Gastroesophageal sphincter (tissue), 4 donors: Measurements from ENCODE around the gene CCND1. TPM values are rescaled to one million over a fixed set of nuclear protein-coding genes. Genes with fewer than 3 reads are reported as not detected.
"Not testable (repeated sequence)": the region's sequence is repeated elsewhere in the genome, so short reads cannot be mapped to it uniquely, and the experiment has no call there.

Source experiments
- ATAC-seq: fragments of 150-250 bp; one replicate; pipeline ENCODE4 v1.9.1; 2016; ENCODE audit warnings: mild to moderate bottlenecking, moderate library complexity
- H3K27ac ChIP-seq, 4 donors: fragments of 200-600 bp; sonication (generic) in 3 of 4; 1 replicate in 3 of 4; 2 replicates in 1 of 4; pipeline ENCODE4 v1.5.1; 2016 to 2019
- H3K27me3 ChIP-seq: fragments of 200-600 bp; sonication (generic); one replicate; pipeline ENCODE4 v1.5.1; 2019
- H3K36me3 ChIP-seq, 2 donors: fragments of 200-600 bp; sonication (generic); one replicate each; pipeline ENCODE4 v1.5.1; 2019; ENCODE audit warnings: control low read depth in 1 of 2
- H3K4me1 ChIP-seq, 3 donors: fragments of 200-600 bp; sonication (generic); 1 replicate in 2 of 3; 2 replicates in 1 of 3; pipeline ENCODE4 v1.5.1; 2016 to 2019; ENCODE audit warnings: control low read depth in 2 of 3
- H3K4me3 ChIP-seq, 2 donors: fragments of 200-600 bp; sonication (generic); one replicate each; pipeline ENCODE4 v1.5.1; 2019; ENCODE audit warnings: mild to moderate bottlenecking in 1 of 2, moderate library complexity in 1 of 2
- H3K9me3 ChIP-seq, 3 donors: fragments of 200-600 bp; sonication (generic); one replicate each; pipeline ENCODE4 v1.5.1; 2017 to 2019; ENCODE audit warnings: control low read depth in 2 of 3
- EP300 ChIP-seq: sonication (generic); formaldehyde crosslinking; IDR thresholded peaks from one replicate; pipeline ENCODE4 v1.6.1; 2017; ENCODE audit warnings: antibody characterized with exemption, mild to moderate bottlenecking
- POLR2A ChIP-seq, 2 donors: fragments of 450-650 bp; IDR thresholded peaks; one replicate each; pipeline ENCODE4 v1.6.1; 2017; ENCODE audit warnings: antibody characterized with exemption in 2 of 2, mild to moderate bottlenecking in 2 of 2, moderate library complexity in 1 of 2
- POLR2AphosphoS5 ChIP-seq: sonication (generic); formaldehyde crosslinking; IDR thresholded peaks from one replicate; pipeline ENCODE4 v1.6.1; 2017; ENCODE audit warnings: antibody characterized with exemption
- WGBS, 2 donors: methylation state at CpG; one replicate each; pipeline ENCODE4 v1.1.5; 2018; ENCODE audit warnings: low coverage in 1 of 2; 5-methylcytosine and 5-hydroxymethylcytosine counted together
- total RNA-seq, 4 donors: library from RNA; depleted of rRNA; stranded (reverse); fragments of >200 nt; gene quantifications; one replicate each; pipeline ENCODE4 v1.1.0, GENCODE V29; 2016
- TF ChIP-seq, protein P1 (sequence below), 4 experiments: fragments of 200-600 bp in 2 of 4; fragments of 450-650 bp in 2 of 4; sonication (generic) in 1 of 4; IDR thresholded peaks; one replicate each; pipeline ENCODE4 v1.5.1; 2017 to 2019; ENCODE audit warnings: antibody characterized with exemption in 4 of 4, mild to moderate bottlenecking in 2 of 4, moderate library complexity in 2 of 4

Gene CCND1
- total RNA-seq, 4 donors from 2014 or later = 24.1 to 110 (median 51.9) TPM

GRCh38 chr11:69682681-69683326 is 41.8 kb downstream of the CCND1 start:
- Histone ChIP-seq H3K4me1 (peaks cover 0 to 9% (median 3%) of the 10 kb centered on the region in 3 donors), H3K4me3 (no peak overlapping the region), H3K9me3 (peaks cover 0 to 4% (median 0%) of the 10 kb centered on the region in 3 donors), H3K36me3 (no peaks in the 10 kb centered on the region), H3K27ac (no peak overlapping the region), H3K27me3 (peaks cover 25% of the 10 kb centered on the region)
- no peak for ATAC-seq
- 86 to 90% methylated on average over 3 of the region's 7 CpGs for WGBS, 2 donors
- TF ChIP-seq, protein P1, sequence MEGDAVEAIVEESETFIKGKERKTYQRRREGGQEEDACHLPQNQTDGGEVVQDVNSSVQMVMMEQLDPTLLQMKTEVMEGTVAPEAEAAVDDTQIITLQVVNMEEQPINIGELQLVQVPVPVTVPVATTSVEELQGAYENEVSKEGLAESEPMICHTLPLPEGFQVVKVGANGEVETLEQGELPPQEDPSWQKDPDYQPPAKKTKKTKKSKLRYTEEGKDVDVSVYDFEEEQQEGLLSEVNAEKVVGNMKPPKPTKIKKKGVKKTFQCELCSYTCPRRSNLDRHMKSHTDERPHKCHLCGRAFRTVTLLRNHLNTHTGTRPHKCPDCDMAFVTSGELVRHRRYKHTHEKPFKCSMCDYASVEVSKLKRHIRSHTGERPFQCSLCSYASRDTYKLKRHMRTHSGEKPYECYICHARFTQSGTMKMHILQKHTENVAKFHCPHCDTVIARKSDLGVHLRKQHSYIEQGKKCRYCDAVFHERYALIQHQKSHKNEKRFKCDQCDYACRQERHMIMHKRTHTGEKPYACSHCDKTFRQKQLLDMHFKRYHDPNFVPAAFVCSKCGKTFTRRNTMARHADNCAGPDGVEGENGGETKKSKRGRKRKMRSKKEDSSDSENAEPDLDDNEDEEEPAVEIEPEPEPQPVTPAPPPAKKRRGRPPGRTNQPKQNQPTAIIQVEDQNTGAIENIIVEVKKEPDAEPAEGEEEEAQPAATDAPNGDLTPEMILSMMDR (IDR thresholded peaks at IDR 0.05) = no peak
- TF ChIP-seq EP300 (no peak), POLR2A (IDR thresholded peaks at IDR 0.05) (no peak), POLR2AphosphoS5 (no peak)

GRCh38 chr11:69683764-69684333 is 42.9 kb downstream of the CCND1 start:
- H3K36me3 ChIP-seq = no peaks in the 10 kb centered on the region
- 20 to 40% methylated on average over 1 of the region's 9 CpGs for WGBS, 2 donors
- H3K4me3 ChIP-seq = no peak overlapping the region
- TF ChIP-seq POLR2AphosphoS5 (no peak), EP300 (no peak)
- peaks cover 0 to 9% (median 3%) of the 10 kb centered on the region in 3 donors for H3K4me1 ChIP-seq
- no peak for ATAC-seq
- peaks cover 0 to 4% (median 0%) of the 10 kb centered on the region in 3 donors for H3K9me3 ChIP-seq
- peaks cover 25% of the 10 kb centered on the region for H3K27me3 ChIP-seq
- no peak overlapping the region for H3K27ac ChIP-seq

- 68 to 70% methylated on average over 6 of the region's 11 CpGs for WGBS, 2 donors
- Histone ChIP-seq H3K27me3 (peaks cover 25% of the 10 kb centered on the region), H3K4me1 (peaks cover 0 to 9% (median 3%) of the 10 kb centered on the region in 3 donors), H3K9me3 (peaks cover 0 to 4% (median 0%) of the 10 kb centered on the region in 3 donors), H3K4me3 (no peak overlapping the region), H3K36me3 (no peaks in the 10 kb centered on the region), H3K27ac (no peak overlapping the region)
- TF ChIP-seq EP300 (no peak), POLR2AphosphoS5 (no peak), POLR2A (IDR thresholded peaks at IDR 0.05) (no peak)
- TF ChIP-seq, protein P1 (IDR thresholded peaks at IDR 0.05) = no peak
- no peak for ATAC-seq
Measured at GRCh38 chr11:69684651-69685050, 43.7 kb downstream of the CCND1 start.

- H3K4me1 ChIP-seq = peaks cover 0 to 9% (median 3%) of the 10 kb centered on the region in 3 donors
- H3K36me3 ChIP-seq = no peaks in the 10 kb centered on the region
- no peak overlapping the region for H3K4me3 ChIP-seq
- WGBS, 2 donors = 51 to 68% methylated on average over 3 to 8 of the region's 8 CpGs
- H3K27ac ChIP-seq = no peak overlapping the region
- ATAC-seq = no peak
- peaks cover 0 to 4% (median 0%) of the 10 kb centered on the region in 3 donors for H3K9me3 ChIP-seq
- TF ChIP-seq POLR2A (IDR thresholded peaks at IDR 0.05) (no peak), POLR2AphosphoS5 (no peak), EP300 (no peak)
- H3K27me3 ChIP-seq = peaks cover 29% of the 10 kb centered on the region
Measured at GRCh38 chr11:69685348-69685747, 44.4 kb downstream of the CCND1 start.

DNA sequence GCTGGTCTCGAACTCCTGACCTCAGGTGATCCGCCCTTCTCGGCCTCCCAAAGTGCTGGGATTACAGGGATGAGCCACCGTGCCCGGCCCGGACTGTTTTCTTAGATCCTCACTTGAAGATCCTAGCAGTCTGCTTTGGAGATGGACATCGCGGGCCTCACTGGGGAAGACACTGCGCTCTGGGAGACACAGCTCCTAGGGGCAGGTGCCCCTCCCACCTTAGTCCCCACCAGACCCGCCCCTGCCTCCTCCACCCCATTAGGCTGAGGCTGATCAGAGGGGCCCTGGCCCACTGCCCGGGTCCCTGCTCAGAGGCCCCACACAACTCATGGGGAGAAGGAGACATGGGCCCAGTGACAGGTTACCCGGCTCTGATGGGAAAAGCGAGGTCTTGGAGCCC is 45.5 kb downstream of the CCND1 start:
- H3K4me1 ChIP-seq = peaks cover 0 to 9% (median 3%) of the 10 kb centered on the region in 3 donors
- WGBS, 2 donors = 80% methylated on average over 6 of the region's 13 CpGs; no CpG with 5 or more reads in 1 of the 2 donors
- peaks cover 38% of the 10 kb centered on the region for H3K27me3 ChIP-seq
- no peaks in the 10 kb centered on the region for H3K36me3 ChIP-seq
- peaks cover 0 to 6% (median 0%) of the 10 kb centered on the region in 3 donors for H3K9me3 ChIP-seq
- no peak for TF ChIP-seq POLR2AphosphoS5
- no peak for TF ChIP-seq POLR2A (IDR thresholded peaks at IDR 0.05)
- TF ChIP-seq, protein P1 (IDR thresholded peaks at IDR 0.05) = no peak
- no peak for TF ChIP-seq EP300
- no peak overlapping the region for H3K4me3 ChIP-seq
- ATAC-seq = no peak
- H3K27ac ChIP-seq = no peak overlapping the region

- Histone ChIP-seq H3K36me3 (no peaks in the 10 kb centered on the region), H3K9me3 (peaks cover 0 to 10% (median 0%) of the 10 kb centered on the region in 3 donors), H3K27me3 (peaks cover 42% of the 10 kb centered on the region), H3K27ac (no peak overlapping the region), H3K4me3 (no peak overlapping the region), H3K4me1 (peaks cover 0 to 9% (median 3%) of the 10 kb centered on the region in 3 donors)
- WGBS, 2 donors = 93% methylated on average over 4 of the region's 8 CpGs; no CpG with 5 or more reads in 1 of the 2 donors
- no peak for ATAC-seq
- TF ChIP-seq POLR2A (IDR thresholded peaks at IDR 0.05) (no peak), EP300 (no peak), POLR2AphosphoS5 (no peak)
- TF ChIP-seq, protein P1 (IDR thresholded peaks at IDR 0.05) = no peak
Measured at GRCh38 chr11:69686856-69687255, 45.9 kb downstream of the CCND1 start.

GRCh38 chr11:69687969-69688771 is 47.2 kb downstream of the CCND1 start:
- not testable (repeated sequence) for H3K27ac ChIP-seq, H3K4me3 ChIP-seq, H3K4me1 ChIP-seq, H3K36me3 ChIP-seq, ATAC-seq
- Histone ChIP-seq H3K9me3 (peaks cover 0 to 18% (median 0%) of the 10 kb centered on the region in 3 donors), H3K27me3 (peaks cover 56% of the 10 kb centered on the region)
- 58 to 69% methylated on average over 2 to 5 of the region's 5 CpGs for WGBS, 2 donors
